Adrenal gland (tissue), 12 donors: ENCODE data around the gene ITCH. TPM values are rescaled to one million over a fixed set of nuclear protein-coding genes. Genes with fewer than 3 reads are reported as not detected.
A peak's percentile ranks its signal among the peaks of the same experiment; 100 is the strongest.
"Not testable (repeated sequence)": the region's sequence is repeated elsewhere in the genome, so short reads cannot be mapped to it uniquely, and the experiment has no call there.

ENCODE experiments used
- DNase-seq, 7 donors: peaks; one replicate each; pipeline ENCODE4 v3.0.0-alpha.2; 2019 to 2020
- H3K27ac ChIP-seq, 5 donors: fragments of 200-600 bp; sonication (generic) in 4 of 5; 1 replicate in 3 of 5; 2 replicates in 2 of 5; pipeline versions ENCODE4 v1.5.1 to v1.8.0; 2016 to 2020; ENCODE audit warnings: mild to moderate bottlenecking in 1 of 5
- H3K27me3 ChIP-seq: fragments of 200-600 bp; 2 replicates; pipeline ENCODE4 v1.8.0; 2021
- H3K36me3 ChIP-seq, 2 donors: fragments of 200-600 bp; replicated peaks in 1 of 2; 1 replicate in 1 of 2; 2 replicates in 1 of 2; pipeline versions ENCODE4 v1.5.1 to v1.8.0; 2018 to 2022
- H3K4me1 ChIP-seq, 2 donors: fragments of 200-600 bp; replicated peaks in 1 of 2; 1 replicate in 1 of 2; 2 replicates in 1 of 2; pipeline versions ENCODE4 v1.5.1 to v1.8.0; 2018 to 2021
- H3K4me3 ChIP-seq, 4 donors: fragments of 200-600 bp; sonication (generic) in 3 of 4; one replicate each; pipeline ENCODE4 v1.5.1; 2016 to 2018
- H3K9me3 ChIP-seq, 3 donors: fragments of 200-600 bp; sonication (generic) in 1 of 3; replicated peaks in 1 of 3; 1 replicate in 2 of 3; 2 replicates in 1 of 3; pipeline versions ENCODE4 v1.5.1 to v1.8.0; 2016 to 2021
- POLR2A ChIP-seq, 2 donors: fragments of 450-650 bp; IDR thresholded peaks; one replicate each; pipeline ENCODE4 v1.6.1; 2017; ENCODE audit warnings: antibody characterized with exemption in 2 of 2, mild to moderate bottlenecking in 2 of 2, moderate library complexity in 1 of 2
- WGBS, 4 donors: extraction: QIAGEN DNeasy Blood & Tissue Kit in 2 of 4; methylation state at CpG; one replicate each; pipeline versions ENCODE4 v1.1.5 to v1.1.7; 2013 to 2017; 5-methylcytosine and 5-hydroxymethylcytosine counted together
- intact Hi-C, 2 donors: fragments of 100-400 bp; cut with DNase I; formaldehyde crosslinking; loops; one replicate each; pipeline versions ENCODE4 v1.14.1 to v1.15.0; 2022 to 2023
- polyA plus RNA-seq, 3 donors: library from polyadenylated mRNA; stranded (reverse); fragments of 200-250 nt in 2 of 3; fragments of 350-450 nt in 1 of 3; fragmentation: Illumina TruSeq in 1 of 3; extraction: RNeasy Lipid Tissue Mini Kit (QIAGEN cat#74804) in 1 of 3; gene quantifications; one replicate each; pipeline ENCODE4 v1.2.3, GENCODE V29; 2013 to 2014
- total RNA-seq, 9 donors: library from RNA; depleted of rRNA in 4 of 9; stranded (reverse); fragments of >200 nt in 4 of 9; fragments of 120-200 nt in 1 of 9; fragmentation: NEBNext Ultra II Directional in 1 of 9; extraction: Animal tissue kit (Norgen Biotek cat#: 25700) in 1 of 9; gene quantifications; one replicate each; pipeline versions ENCODE4 v1.1.0 to v1.2.4, GENCODE V29; 2013 to 2023
- TF ChIP-seq, protein P1 (sequence below), 6 experiments: fragments of 450-650 bp in 4 of 6; fragments of 200-600 bp in 2 of 6; sonication (generic) in 1 of 6; IDR thresholded peaks; 1 replicate in 5 of 6; 2 replicates in 1 of 6; pipeline versions ENCODE4 v1.5.1 to v1.8.0; 2016 to 2021; ENCODE audit warnings: antibody characterized with exemption in 6 of 6, mild to moderate bottlenecking in 2 of 6, moderate library complexity in 1 of 6
- donor health status: healthy with polysubstance abuse.
- donor health status: Bipolar disorder and iron deficiency.
- donor health status: DM: yes; HTN: yes; CAD: no.
- donor health status: DM: no; HTN: no; CAD: no.
- donor health status: DM: no; HTN: no; CAD: no.
- donor health status: DM: yes; HTN: yes; CAD: no.

Gene ITCH
- total and polyA plus RNA-seq, 12 donors: 5.8 to 67.6 (median 52.7) TPM

DNA sequence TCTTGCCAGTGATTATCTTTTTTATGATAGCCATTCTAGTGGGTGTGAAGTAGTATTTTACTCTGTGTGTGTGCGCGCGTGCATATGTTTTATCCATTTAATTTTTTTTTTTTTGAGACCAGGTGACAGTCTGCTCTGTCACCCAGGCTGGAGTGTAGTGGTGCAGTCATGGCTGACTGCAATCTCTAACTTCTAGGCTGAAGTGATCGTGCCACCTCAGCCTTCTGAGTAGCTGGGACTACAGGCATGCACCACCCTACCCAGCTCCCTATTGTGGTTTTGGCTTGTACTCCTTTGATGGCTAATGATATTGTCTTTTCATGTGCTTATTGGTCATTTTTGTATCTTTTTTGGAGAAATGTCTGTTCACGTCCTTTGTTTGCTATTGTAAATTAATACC is 33.3 kb downstream of the ITCH start:
- Histone ChIP-seq H3K4me1 (peaks cover 11 to 22% of the 10 kb centered on the region in 2 donors), H3K9me3 (no peaks in the 10 kb centered on the region), H3K36me3 (peaks cover 0 to 17% of the 10 kb centered on the region in 2 donors), H3K27ac (no peak overlapping the region), H3K4me3 (no peak overlapping the region), H3K27me3 (no peaks in the 10 kb centered on the region)
- intact Hi-C loops: no loop called here
- WGBS, 4 donors: 94 to 99% (median 97%) methylated on average over 5 of the region's 5 CpGs
- TF ChIP-seq POLR2A (IDR thresholded peaks at IDR 0.05): no peak
- TF ChIP-seq, protein P1, sequence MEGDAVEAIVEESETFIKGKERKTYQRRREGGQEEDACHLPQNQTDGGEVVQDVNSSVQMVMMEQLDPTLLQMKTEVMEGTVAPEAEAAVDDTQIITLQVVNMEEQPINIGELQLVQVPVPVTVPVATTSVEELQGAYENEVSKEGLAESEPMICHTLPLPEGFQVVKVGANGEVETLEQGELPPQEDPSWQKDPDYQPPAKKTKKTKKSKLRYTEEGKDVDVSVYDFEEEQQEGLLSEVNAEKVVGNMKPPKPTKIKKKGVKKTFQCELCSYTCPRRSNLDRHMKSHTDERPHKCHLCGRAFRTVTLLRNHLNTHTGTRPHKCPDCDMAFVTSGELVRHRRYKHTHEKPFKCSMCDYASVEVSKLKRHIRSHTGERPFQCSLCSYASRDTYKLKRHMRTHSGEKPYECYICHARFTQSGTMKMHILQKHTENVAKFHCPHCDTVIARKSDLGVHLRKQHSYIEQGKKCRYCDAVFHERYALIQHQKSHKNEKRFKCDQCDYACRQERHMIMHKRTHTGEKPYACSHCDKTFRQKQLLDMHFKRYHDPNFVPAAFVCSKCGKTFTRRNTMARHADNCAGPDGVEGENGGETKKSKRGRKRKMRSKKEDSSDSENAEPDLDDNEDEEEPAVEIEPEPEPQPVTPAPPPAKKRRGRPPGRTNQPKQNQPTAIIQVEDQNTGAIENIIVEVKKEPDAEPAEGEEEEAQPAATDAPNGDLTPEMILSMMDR (IDR thresholded peaks at IDR 0.05): no peak
- no peak for DNase-seq

DNA sequence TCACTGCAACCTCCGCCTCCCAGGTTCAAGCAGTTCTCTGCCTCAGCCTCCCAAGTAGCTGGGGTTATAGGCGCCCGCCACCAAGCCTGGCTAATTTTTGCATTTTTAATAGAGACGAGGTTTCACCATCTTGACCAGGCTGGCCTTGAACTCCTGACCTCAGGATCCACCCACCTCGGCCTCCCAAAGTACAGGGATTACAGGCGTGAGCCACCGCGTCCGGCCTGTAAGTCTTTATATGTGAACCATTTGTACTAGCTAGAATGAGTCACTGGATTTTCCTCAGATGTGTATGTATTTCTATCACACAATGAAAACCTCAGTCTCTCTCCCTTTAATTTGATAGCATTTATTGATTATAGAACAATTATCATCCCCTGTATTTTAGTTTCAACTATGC is 34.0 kb downstream of the ITCH start:
- H3K4me3 ChIP-seq: no peak overlapping the region
- no peak for TF ChIP-seq POLR2A (IDR thresholded peaks at IDR 0.05)
- TF ChIP-seq, protein P1 (IDR thresholded peaks at IDR 0.05): no peak
- no peak overlapping the region for H3K27ac ChIP-seq
- no peaks in the 10 kb centered on the region for H3K9me3 ChIP-seq
- peaks cover 0 to 17% of the 10 kb centered on the region in 2 donors for H3K36me3 ChIP-seq
- no peak for DNase-seq
- no peaks in the 10 kb centered on the region for H3K27me3 ChIP-seq
- H3K4me1 ChIP-seq: peaks cover 12 to 27% of the 10 kb centered on the region in 2 donors
- intact Hi-C loops: no loop called here
- WGBS, 4 donors: 83 to 92% (median 87%) methylated on average over 6 to 9 of the region's 9 CpGs

DNA sequence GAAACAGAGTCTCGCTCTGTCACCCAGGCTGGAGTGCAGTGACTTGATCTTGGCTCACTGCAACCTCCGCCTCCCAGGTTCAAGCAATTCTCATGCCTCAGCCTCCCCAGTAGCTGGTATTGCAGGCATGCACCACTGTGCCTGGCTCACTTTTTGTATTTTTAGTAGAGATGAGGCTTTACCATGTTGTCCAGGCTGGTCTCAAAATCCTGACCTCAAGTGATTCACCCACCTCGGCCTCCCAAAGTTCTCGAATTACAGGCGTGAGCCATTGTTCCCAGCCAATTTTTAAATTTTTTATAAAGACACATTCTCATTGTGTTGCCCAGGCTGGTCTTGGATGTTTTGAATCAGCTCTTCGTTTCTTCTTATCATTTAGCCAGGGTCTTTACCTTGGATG is 37.7 kb downstream of the ITCH start:
- H3K27me3 ChIP-seq, H3K36me3 ChIP-seq, intact Hi-C loops, H3K9me3 ChIP-seq, H3K4me3 ChIP-seq: not testable (repeated sequence)
- H3K27ac ChIP-seq: peak overlapping the region in 1 of 5 donors; percentile 26
- 62 to 67% (median 64%) methylated on average over 6 of the region's 6 CpGs for WGBS, 4 donors
- DNase-seq: peak in 5 of 7 donors; percentile 34 to 61 (median 45)
- H3K4me1 ChIP-seq: peaks cover 16 to 53% of the 10 kb centered on the region in 2 donors

DNA sequence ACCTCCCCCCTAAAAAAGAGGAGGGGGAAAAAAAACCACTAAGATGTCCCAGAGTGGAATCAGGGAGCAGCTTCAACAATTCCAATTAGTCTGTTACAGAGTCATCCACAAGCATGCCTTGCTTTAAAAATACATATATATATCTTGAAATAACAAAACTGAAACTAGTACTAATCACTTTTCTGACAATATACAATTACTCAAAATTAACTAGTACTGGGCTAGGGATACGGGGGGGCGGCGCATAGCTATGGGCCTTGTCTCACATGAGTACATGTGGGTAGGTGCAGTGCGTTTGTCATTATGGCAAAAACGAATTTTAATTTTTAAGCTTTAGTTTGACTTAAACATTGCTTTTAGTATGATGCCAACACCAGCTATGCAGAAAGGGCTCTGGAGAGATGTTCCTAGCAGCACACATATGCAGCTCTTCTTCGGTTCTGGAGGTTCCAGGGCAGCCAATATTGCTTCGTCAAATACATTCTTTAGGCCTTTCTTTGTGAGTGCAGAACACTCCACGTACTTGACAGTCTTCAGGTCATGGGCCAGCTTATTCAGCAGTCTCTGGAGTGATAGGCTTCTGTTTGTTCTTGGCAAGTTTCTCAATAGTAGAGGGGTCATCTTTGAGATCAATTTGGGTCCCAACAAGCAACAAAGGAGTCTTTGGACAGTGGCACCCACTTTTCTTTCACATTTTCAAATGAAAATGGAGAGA is 38.8 kb downstream of the ITCH start:
- intact Hi-C loops: no loop called here
- H3K27ac ChIP-seq: no peak overlapping the region
- H3K27me3 ChIP-seq: no peaks in the 10 kb centered on the region
- TF ChIP-seq, protein P1 (IDR thresholded peaks at IDR 0.05): no peak
- TF ChIP-seq POLR2A (IDR thresholded peaks at IDR 0.05): no peak
- peaks cover 0 to 3% of the 10 kb centered on the region in 2 donors for H3K36me3 ChIP-seq
- H3K4me1 ChIP-seq: peaks cover 16 to 50% of the 10 kb centered on the region in 2 donors
- H3K4me3 ChIP-seq: no peak overlapping the region
- H3K9me3 ChIP-seq: no peaks in the 10 kb centered on the region
- 83 to 90% (median 88%) methylated on average over 8 of the region's 8 CpGs for WGBS, 4 donors
- no peak for DNase-seq

DNA sequence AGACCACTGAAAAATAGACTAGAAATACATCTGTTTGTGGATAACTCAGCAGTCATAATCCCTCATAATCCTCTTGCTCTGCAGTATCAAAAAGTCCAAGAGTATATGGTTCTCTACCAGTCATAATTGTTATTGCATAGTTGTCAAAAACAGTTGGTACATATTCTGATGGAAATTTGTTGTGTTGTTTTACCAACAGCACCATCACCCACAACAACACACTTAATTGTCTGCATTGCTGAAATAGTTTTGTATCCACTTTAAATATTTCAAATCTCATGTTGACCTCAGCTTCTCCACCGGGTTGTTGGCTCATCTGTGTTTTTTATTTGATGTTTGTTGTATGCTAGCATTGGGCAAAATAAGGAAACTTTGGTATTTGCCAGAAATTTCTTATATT is 39.4 kb downstream of the ITCH start:
- no peaks in the 10 kb centered on the region for H3K27me3 ChIP-seq
- no peaks in the 10 kb centered on the region for H3K9me3 ChIP-seq
- H3K4me1 ChIP-seq: peaks cover 16 to 45% of the 10 kb centered on the region in 2 donors
- DNase-seq: no peak
- WGBS, 4 donors: 53 to 69% (median 58%) methylated on average over 1 of the region's 1 CpG
- no peak overlapping the region for H3K4me3 ChIP-seq
- H3K36me3 ChIP-seq: peaks cover 0 to 3% of the 10 kb centered on the region in 2 donors
- intact Hi-C loops: no loop called here
- no peak overlapping the region for H3K27ac ChIP-seq
- TF ChIP-seq, protein P1 (IDR thresholded peaks at IDR 0.05): no peak
- no peak for TF ChIP-seq POLR2A (IDR thresholded peaks at IDR 0.05)
